ENCODE results near the gene CFAP70. TPM values are rescaled to one million over a fixed set of nuclear protein-coding genes. Genes with fewer than 3 reads are reported as not detected.

The CFAP70 gene
- total and polyA plus RNA-seq, 9 donors = 0.77 to 2.6 (median 1.4) TPM

- Histone ChIP-seq H3K27ac (ENCODE audit: low read length) (no peak overlapping the region), H3K9me3 (replicated peaks; ENCODE audit: control insufficient read depth, low read depth, low read length) (no peaks in the 10 kb centered on the region), H3K4me3 (ENCODE audit: low read length) (no peak overlapping the region), H3K27me3 (ENCODE audit: control insufficient read depth, insufficient read depth, low read length) (no peaks in the 10 kb centered on the region), H3K4me1 (ENCODE audit: control insufficient read depth, insufficient read depth, low read length) (no peaks in the 10 kb centered on the region), H3K36me3 (ENCODE audit: control insufficient read depth, insufficient read depth, low read length) (peaks cover 19% of the 10 kb centered on the region)
- no peak for DNase-seq
These were observed 139.3 kb downstream of the CFAP70 start for GRCh38 chr10:73219384-73219783.

GRCh38 chr10:73218431-73219191, 140.1 kb downstream of the CFAP70 start:
- 79% methylated on average over 2 of the region's 2 CpGs for WGBS (ENCODE audit: insufficient coverage)
- H3K4me3 ChIP-seq (ENCODE audit: low read length) = no peak overlapping the region
- H3K27me3 ChIP-seq (ENCODE audit: control insufficient read depth, insufficient read depth, low read length) = no peaks in the 10 kb centered on the region
- no peak for DNase-seq
- no peak overlapping the region for H3K27ac ChIP-seq (ENCODE audit: low read length)
- H3K36me3 ChIP-seq (ENCODE audit: control insufficient read depth, insufficient read depth, low read length) = peaks cover 19% of the 10 kb centered on the region
- no peaks in the 10 kb centered on the region for H3K9me3 ChIP-seq (replicated peaks; ENCODE audit: control insufficient read depth, low read depth, low read length)
- H3K4me1 ChIP-seq (ENCODE audit: control insufficient read depth, insufficient read depth, low read length) = no peaks in the 10 kb centered on the region

GRCh38 chr10:73217628-73218027, 141.0 kb downstream of the CFAP70 start:
- Histone ChIP-seq H3K4me1 (ENCODE audit: control insufficient read depth, insufficient read depth, low read length) (no peaks in the 10 kb centered on the region), H3K36me3 (ENCODE audit: control insufficient read depth, insufficient read depth, low read length) (peaks cover 19% of the 10 kb centered on the region), H3K27me3 (ENCODE audit: control insufficient read depth, insufficient read depth, low read length) (no peaks in the 10 kb centered on the region), H3K27ac (ENCODE audit: low read length) (no peak overlapping the region), H3K9me3 (replicated peaks; ENCODE audit: control insufficient read depth, low read depth, low read length) (no peaks in the 10 kb centered on the region), H3K4me3 (ENCODE audit: low read length) (no peak overlapping the region)
- no CpG with 5 or more reads among the region's 2 CpGs for WGBS (ENCODE audit: insufficient coverage)
- DNase-seq = no peak

GRCh38 chr10:73215749-73216148, 142.9 kb downstream of the CFAP70 start:
- DNase-seq = no peak
- no CpG with 5 or more reads among the region's 1 CpG for WGBS (ENCODE audit: insufficient coverage)
- Histone ChIP-seq H3K36me3 (ENCODE audit: control insufficient read depth, insufficient read depth, low read length) (peaks cover 24% of the 10 kb centered on the region), H3K27me3 (ENCODE audit: control insufficient read depth, insufficient read depth, low read length) (no peaks in the 10 kb centered on the region), H3K27ac (ENCODE audit: low read length) (no peak overlapping the region), H3K9me3 (replicated peaks; ENCODE audit: control insufficient read depth, low read depth, low read length) (no peaks in the 10 kb centered on the region), H3K4me3 (ENCODE audit: low read length) (no peak overlapping the region), H3K4me1 (ENCODE audit: control insufficient read depth, insufficient read depth, low read length) (no peaks in the 10 kb centered on the region)

DNA sequence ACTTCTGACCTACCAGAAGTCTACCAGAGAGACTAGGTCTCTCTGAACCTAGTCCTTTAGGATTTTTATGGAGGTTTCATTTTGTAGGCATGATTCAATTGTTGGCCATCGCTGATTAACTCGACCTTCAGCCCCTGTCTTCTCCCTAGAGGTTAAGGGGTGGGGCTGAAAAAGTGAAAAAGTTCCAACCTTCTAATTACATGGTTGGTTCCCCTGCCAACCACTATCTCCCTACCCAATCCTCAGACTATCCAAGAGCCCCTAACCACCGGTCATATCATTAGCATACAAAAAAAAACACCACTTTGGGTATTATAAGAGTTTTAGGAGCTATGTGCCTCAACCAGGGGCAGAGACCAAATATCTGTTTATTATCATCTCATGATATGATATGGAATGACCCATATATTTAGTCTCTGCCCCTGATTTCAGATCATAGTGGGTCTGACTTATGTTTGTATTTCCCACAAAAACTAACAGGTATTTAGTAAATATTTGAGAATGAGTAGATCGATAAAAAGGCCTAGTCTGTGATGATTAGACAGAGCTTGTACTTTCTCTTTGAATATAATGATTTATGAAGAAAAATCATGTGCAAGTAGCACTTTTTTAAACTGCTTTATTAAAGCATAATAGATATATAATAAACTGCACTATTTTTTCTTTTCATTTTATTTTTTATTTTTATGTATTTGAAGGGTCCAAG, 147.4 kb downstream of the CFAP70 start:
- Histone ChIP-seq H3K4me3 (ENCODE audit: low read length) (no peak overlapping the region), H3K4me1 (ENCODE audit: control insufficient read depth, insufficient read depth, low read length) (no peaks in the 10 kb centered on the region), H3K9me3 (replicated peaks; ENCODE audit: control insufficient read depth, low read depth, low read length) (peaks cover 2% of the 10 kb centered on the region), H3K27me3 (ENCODE audit: control insufficient read depth, insufficient read depth, low read length) (no peaks in the 10 kb centered on the region), H3K27ac (ENCODE audit: low read length) (no peak overlapping the region), H3K36me3 (ENCODE audit: control insufficient read depth, insufficient read depth, low read length) (peaks cover 19% of the 10 kb centered on the region)
- WGBS (ENCODE audit: insufficient coverage) = no CpG with 5 or more reads among the region's 4 CpGs
- no peak for DNase-seq

DNA sequence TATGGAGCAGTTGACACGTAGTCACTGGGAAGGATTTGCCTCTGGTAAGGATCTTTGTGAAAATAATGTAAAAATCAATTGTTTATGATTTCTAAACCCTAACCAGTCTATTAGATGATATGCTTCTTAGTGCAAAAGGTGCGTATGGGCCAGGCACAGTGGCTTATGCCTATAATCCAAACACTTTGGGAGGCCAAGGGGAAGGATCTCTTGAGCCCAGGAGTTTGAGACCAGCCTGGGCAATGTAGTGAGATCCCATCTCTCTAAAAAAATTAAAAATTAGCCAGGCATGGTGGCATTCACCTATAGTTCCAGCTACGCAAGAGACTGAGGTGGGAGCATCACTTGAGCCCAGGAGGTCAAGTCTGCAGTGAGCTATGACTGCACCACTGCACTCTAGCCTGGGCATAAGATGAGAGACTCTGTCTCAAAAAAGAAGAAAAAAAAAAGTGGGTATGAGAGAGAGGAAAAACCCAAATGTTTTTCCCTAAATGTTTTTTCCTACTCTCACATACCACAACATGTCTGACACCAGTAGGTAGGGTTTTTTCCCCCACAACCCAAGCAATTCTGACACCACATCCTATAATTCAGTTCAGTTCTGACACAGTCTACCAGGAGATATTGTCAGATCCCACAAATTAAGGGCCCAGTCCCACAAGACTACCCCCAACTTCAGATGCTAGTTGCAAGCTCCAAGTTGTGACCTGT, 148.1 kb downstream of the CFAP70 start:
- Histone ChIP-seq H3K4me3 (ENCODE audit: low read length) (no peak overlapping the region), H3K36me3 (ENCODE audit: control insufficient read depth, insufficient read depth, low read length) (peaks cover 24% of the 10 kb centered on the region), H3K4me1 (ENCODE audit: control insufficient read depth, insufficient read depth, low read length) (no peaks in the 10 kb centered on the region), H3K9me3 (replicated peaks; ENCODE audit: control insufficient read depth, low read depth, low read length) (peaks cover 3% of the 10 kb centered on the region), H3K27ac (ENCODE audit: low read length) (no peak overlapping the region), H3K27me3 (ENCODE audit: control insufficient read depth, insufficient read depth, low read length) (no peaks in the 10 kb centered on the region)
- no peak for DNase-seq
- WGBS (ENCODE audit: insufficient coverage) = 100% methylated on average over 1 of the region's 3 CpGs

- Histone ChIP-seq H3K9me3 (replicated peaks; ENCODE audit: control insufficient read depth, low read depth, low read length) (peaks cover 3% of the 10 kb centered on the region), H3K4me1 (ENCODE audit: control insufficient read depth, insufficient read depth, low read length) (no peaks in the 10 kb centered on the region), H3K36me3 (ENCODE audit: control insufficient read depth, insufficient read depth, low read length) (peaks cover 26% of the 10 kb centered on the region), H3K4me3 (ENCODE audit: low read length) (no peak overlapping the region), H3K27ac (ENCODE audit: low read length) (no peak overlapping the region), H3K27me3 (ENCODE audit: control insufficient read depth, insufficient read depth, low read length) (no peaks in the 10 kb centered on the region)
- DNase-seq = no peak
- whole genome bisulfite sequencing (ENCODE audit: insufficient coverage) = 43% methylated on average over 1 of the region's 1 CpG
These were observed 149.0 kb downstream of the CFAP70 start for GRCh38 chr10:73209705-73210104.

DNA sequence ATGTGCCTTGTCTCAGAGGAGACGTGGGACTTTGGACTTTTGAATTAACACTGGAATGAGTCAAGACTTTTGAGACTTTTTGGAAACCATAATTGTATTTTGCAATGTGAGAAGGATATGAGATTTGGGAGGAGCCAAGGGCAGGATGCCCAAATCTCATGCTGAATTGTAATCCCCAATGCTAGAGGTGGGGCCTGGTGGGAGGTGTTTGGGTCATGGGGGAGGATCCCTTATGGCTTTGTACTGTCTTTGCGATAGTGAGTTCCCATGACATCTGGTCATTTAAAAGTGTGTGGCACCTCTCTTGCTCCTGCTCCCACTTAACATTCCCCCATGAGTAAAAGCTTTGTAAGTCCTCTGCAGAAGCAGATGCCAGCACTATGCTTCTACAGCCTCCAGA, 150.8 kb downstream of the CFAP70 start:
- Histone ChIP-seq H3K9me3 (replicated peaks; ENCODE audit: control insufficient read depth, low read depth, low read length) (peaks cover 3% of the 10 kb centered on the region), H3K36me3 (ENCODE audit: control insufficient read depth, insufficient read depth, low read length) (peaks cover 26% of the 10 kb centered on the region), H3K4me3 (ENCODE audit: low read length) (no peak overlapping the region), H3K4me1 (ENCODE audit: control insufficient read depth, insufficient read depth, low read length) (no peaks in the 10 kb centered on the region), H3K27ac (ENCODE audit: low read length) (no peak overlapping the region), H3K27me3 (ENCODE audit: control insufficient read depth, insufficient read depth, low read length) (no peaks in the 10 kb centered on the region)
- WGBS (ENCODE audit: insufficient coverage) = 63% methylated on average over 1 of the region's 2 CpGs
- DNase-seq = peak; percentile 6

DNA sequence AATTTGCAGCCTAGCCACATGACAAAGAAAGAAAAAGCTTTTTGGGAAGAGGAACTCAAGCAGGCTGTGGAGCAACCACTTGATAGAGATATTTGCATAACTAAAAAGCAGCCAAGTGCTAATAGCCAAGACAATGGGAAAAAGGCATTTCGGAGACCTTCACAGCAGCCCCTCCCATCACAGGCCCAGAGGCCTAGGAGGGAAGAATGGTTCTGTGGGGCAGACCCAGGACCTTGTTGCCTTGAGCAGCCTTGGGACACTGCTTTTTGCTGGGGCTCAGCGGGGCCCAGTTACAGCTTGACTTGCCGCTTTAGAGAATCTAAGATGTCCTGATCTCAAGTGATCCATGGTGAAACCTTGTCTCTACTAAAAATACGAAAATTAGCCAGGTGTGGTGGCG, 152.3 kb downstream of the CFAP70 start:
- H3K27me3 ChIP-seq (ENCODE audit: control insufficient read depth, insufficient read depth, low read length) = no peaks in the 10 kb centered on the region
- no peak overlapping the region for H3K27ac ChIP-seq (ENCODE audit: low read length)
- H3K4me1 ChIP-seq (ENCODE audit: control insufficient read depth, insufficient read depth, low read length) = no peaks in the 10 kb centered on the region
- peaks cover 3% of the 10 kb centered on the region for H3K9me3 ChIP-seq (replicated peaks; ENCODE audit: control insufficient read depth, low read depth, low read length)
- H3K36me3 ChIP-seq (ENCODE audit: control insufficient read depth, insufficient read depth, low read length) = peaks cover 26% of the 10 kb centered on the region
- H3K4me3 ChIP-seq (ENCODE audit: low read length) = no peak overlapping the region
- DNase-seq = no peak
- 100% methylated on average over 4 of the region's 5 CpGs for WGBS (ENCODE audit: insufficient coverage)

- Histone ChIP-seq H3K4me1 (ENCODE audit: control insufficient read depth, insufficient read depth, low read length) (no peaks in the 10 kb centered on the region), H3K27me3 (ENCODE audit: control insufficient read depth, insufficient read depth, low read length) (no peaks in the 10 kb centered on the region), H3K4me3 (ENCODE audit: low read length) (no peak overlapping the region), H3K9me3 (replicated peaks; ENCODE audit: control insufficient read depth, low read depth, low read length) (peaks cover 3% of the 10 kb centered on the region), H3K27ac (ENCODE audit: low read length) (no peak overlapping the region), H3K36me3 (ENCODE audit: control insufficient read depth, insufficient read depth, low read length) (peaks cover 22% of the 10 kb centered on the region)
- no peak for DNase-seq
- 100% methylated on average over 1 of the region's 1 CpG for WGBS (ENCODE audit: insufficient coverage)
These were observed 152.8 kb downstream of the CFAP70 start for GRCh38 chr10:73205890-73206289.

All from muscle of leg (tissue), 11 donors.